Measurements from ENCODE around the gene PLEKHD1. TPM values are rescaled to one million over a fixed set of nuclear protein-coding genes. Genes with fewer than 3 reads are reported as not detected.

The PLEKHD1 gene
- total RNA-seq, 1 experiment from 2014 or later, result 1.0 TPM

DNA sequence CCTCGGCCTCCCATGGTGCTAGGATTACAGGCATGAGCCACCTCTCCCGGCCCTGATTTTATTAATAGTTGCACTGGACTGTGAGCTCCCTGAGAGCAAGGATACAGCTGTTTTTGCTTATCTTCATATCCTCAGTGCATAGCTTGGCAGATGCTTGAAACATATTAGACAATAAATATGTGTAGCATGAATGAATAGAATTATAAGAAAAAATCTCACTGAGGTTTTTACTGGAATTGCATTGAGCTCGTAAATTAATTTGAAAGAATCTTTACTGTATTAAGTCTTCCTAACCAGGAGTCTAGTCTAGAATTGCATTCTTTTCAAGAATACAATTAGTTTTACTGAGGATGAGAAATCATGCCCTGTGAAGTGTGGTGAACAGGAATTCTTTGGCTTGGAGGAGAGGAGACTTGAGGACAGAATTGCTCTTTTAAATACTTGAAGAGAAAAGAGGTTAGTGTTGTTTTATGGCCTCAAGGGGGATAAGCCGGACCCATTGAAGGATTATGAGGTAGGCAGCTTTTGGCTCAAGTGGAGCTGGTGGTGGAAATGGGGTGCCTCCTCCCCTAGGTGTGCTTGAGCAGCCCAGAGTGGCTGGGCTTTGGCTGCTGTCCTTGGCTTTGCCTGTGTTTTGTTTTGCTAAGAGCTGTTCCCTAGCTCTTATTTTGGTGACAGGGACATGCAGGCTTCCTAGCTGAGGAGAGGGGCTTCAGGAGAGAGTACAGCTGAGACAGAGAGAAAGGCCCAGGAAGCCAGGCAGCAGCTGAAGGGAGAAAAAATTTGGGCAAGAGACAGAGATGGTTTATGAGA is 34.0 kb downstream of the PLEKHD1 start (continued):
- TF ChIP-seq, protein P1, sequence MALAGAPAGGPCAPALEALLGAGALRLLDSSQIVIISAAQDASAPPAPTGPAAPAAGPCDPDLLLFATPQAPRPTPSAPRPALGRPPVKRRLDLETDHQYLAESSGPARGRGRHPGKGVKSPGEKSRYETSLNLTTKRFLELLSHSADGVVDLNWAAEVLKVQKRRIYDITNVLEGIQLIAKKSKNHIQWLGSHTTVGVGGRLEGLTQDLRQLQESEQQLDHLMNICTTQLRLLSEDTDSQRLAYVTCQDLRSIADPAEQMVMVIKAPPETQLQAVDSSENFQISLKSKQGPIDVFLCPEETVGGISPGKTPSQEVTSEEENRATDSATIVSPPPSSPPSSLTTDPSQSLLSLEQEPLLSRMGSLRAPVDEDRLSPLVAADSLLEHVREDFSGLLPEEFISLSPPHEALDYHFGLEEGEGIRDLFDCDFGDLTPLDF (CRISPR knock-in tag; IDR thresholded peaks at IDR 0.05), result no peak
- TF ChIP-seq JAZF1 (CRISPR knock-in tag; IDR thresholded peaks at IDR 0.05), result no peak

DNA sequence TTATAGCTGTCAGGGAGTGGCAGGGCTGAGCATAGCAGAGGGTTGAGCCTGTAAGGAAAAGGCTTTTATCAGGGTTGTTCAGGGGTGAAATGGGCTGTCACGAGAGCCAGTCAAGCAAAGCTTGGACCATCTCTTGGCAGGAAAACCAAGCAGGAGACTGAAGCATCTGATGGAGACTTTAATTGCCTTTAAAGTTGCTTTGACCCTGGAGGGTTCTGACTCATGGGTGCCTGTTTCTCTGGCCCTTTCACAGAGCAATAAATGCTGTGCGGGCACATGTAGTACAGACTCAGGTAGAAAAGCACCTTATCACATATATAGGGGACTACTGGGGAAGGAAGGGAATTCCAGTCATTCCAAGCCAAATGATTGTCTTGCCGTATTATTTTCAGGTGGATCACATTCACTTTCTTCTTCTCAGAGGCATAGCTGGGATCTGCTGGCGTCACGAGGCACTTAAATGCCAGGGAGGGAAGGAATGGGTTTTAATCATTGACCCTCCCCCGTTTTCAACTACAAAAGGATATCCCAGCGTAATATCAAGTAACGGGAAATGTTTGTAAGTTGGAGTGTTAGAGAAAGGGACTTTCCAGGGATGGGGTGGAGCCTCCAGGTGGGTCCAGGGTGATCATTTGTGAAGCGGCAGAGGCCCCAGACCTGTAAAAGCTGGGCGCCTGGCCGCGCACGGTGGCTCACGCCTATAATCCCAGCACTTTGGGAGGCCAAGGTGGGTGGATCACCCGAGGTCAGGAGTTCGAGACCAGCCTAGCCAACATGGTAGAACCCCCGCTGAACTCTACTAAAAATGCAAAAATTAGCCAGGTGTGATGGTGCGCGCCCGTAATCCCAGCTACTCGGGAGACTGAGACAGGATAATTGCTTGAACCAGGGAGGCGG is 34.9 kb downstream of the PLEKHD1 start:
- H3K4me3 Mint-ChIP-seq, result no peak overlapping the region
- H3K27ac Mint-ChIP-seq, result 0 out of 2 replicates have a peak overlapping the region, but pooled peaks have one; percentile 4
- H3K4me1 Mint-ChIP-seq, result peaks cover 23% of the 10 kb centered on the region
- H3K9me3 Mint-ChIP-seq, result peaks cover 9% of the 10 kb centered on the region
- no peaks in the 10 kb centered on the region for H3K27me3 Mint-ChIP-seq (ENCODE audit: low read depth)
- H3K36me3 Mint-ChIP-seq, result 0 out of 2 replicates have a peak, but pooled peaks cover 3% of the 10 kb centered on the region
- ChIA-PET POLR2A (no interaction called here), CTCF (interaction anchor here (0.6 to 5.5 kb wide), 7 partner anchors 14 to 75 kb away, joined by 3 to 32 read pairs (median 14); partner anchors contain the start of genes CCDC177 and PLEKHD1)
- peak; percentile 20; the same call in 1 of the 2 replicates for ATAC-seq
- DNase-seq (ENCODE audit: low spot score), result no peak
- TF ChIP-seq NFATC4 (CRISPR knock-in tag; IDR thresholded peaks at IDR 0.05), result no peak
- TF ChIP-seq, protein P2, sequence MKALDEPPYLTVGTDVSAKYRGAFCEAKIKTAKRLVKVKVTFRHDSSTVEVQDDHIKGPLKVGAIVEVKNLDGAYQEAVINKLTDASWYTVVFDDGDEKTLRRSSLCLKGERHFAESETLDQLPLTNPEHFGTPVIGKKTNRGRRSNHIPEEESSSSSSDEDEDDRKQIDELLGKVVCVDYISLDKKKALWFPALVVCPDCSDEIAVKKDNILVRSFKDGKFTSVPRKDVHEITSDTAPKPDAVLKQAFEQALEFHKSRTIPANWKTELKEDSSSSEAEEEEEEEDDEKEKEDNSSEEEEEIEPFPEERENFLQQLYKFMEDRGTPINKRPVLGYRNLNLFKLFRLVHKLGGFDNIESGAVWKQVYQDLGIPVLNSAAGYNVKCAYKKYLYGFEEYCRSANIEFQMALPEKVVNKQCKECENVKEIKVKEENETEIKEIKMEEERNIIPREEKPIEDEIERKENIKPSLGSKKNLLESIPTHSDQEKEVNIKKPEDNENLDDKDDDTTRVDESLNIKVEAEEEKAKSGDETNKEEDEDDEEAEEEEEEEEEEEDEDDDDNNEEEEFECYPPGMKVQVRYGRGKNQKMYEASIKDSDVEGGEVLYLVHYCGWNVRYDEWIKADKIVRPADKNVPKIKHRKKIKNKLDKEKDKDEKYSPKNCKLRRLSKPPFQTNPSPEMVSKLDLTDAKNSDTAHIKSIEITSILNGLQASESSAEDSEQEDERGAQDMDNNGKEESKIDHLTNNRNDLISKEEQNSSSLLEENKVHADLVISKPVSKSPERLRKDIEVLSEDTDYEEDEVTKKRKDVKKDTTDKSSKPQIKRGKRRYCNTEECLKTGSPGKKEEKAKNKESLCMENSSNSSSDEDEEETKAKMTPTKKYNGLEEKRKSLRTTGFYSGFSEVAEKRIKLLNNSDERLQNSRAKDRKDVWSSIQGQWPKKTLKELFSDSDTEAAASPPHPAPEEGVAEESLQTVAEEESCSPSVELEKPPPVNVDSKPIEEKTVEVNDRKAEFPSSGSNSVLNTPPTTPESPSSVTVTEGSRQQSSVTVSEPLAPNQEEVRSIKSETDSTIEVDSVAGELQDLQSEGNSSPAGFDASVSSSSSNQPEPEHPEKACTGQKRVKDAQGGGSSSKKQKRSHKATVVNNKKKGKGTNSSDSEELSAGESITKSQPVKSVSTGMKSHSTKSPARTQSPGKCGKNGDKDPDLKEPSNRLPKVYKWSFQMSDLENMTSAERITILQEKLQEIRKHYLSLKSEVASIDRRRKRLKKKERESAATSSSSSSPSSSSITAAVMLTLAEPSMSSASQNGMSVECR (CRISPR knock-in tag; IDR thresholded peaks at IDR 0.05; ENCODE audit: borderline replicate concordance), result no peak

DNA sequence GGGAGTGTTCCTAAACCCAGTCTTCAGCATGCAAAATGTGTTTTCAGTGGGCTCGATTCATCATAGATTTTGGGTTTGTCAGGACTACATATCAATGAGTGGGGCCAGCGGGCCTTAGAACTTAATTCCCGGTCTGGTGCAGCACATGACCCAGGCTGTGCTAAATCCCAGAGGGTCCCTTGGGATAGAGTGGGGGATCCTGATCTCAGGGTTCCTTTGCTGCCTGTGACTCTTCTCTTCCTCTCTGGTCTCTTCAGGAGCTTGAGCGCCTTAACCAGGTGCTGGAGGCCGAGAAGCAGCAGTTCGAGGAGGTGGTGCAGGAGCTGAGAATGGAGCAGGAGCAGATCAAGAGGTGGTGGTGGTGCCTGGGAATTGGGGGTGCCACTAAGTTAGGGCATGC is 37.5 kb downstream of the PLEKHD1 start:
- ChIA-PET POLR2A (interaction anchor here (0.6 kb wide), 1 partner anchor 322 kb away, joined by 4 read pairs; no protein-coding TSS in a partner anchor), CTCF (interaction anchor here (4.4 to 5.5 kb wide), 2 partner anchors 14 to 27 kb away, joined by 27 to 32 read pairs; no protein-coding TSS in a partner anchor)
- ATAC-seq (no peak), DNase-seq (ENCODE audit: low spot score) (no peak)
- Mint-ChIP-seq H3K4me3 (no peak overlapping the region), H3K9me3 (no peaks in the 10 kb centered on the region), H3K4me1 (peaks cover 18% of the 10 kb centered on the region), H3K27ac (no peak overlapping the region), H3K36me3 (no peaks in the 10 kb centered on the region), H3K27me3 (ENCODE audit: low read depth) (no peaks in the 10 kb centered on the region; the same call in 1 of the 2 replicates)
- TF ChIP-seq IRF2 (CRISPR knock-in tag; IDR thresholded peaks at IDR 0.05; ENCODE audit: borderline replicate concordance, low read depth), result no peak
- no peak for TF ChIP-seq EMX1 (CRISPR knock-in tag; IDR thresholded peaks at IDR 0.05)
- no peak for TF ChIP-seq MXD4 (CRISPR knock-in tag; IDR thresholded peaks at IDR 0.05; ENCODE audit: borderline replicate concordance)

DNA sequence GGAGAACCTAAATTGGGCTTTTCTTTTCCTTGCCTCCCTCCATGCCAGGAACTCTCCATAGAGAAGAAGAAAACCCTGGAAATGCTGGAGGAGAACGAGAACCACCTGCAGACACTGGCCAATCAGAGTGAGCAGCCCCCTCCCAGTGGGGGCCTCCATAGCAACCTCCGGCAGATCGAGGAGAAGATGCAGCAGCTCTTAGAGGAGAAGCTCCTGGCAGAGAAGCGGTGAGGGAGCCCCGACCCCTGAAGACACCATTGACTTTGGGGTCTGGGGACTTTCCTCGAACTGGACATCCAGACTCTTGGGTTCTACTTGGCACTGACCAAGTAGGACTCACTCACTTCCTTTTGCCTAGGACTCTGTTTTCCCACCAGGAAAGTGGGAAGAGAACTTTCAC is 41.4 kb downstream of the PLEKHD1 start:
- CTCF ChIA-PET, result interaction anchor here (0.6 to 1.7 kb wide), 3 partner anchors 22 to 51 kb away, joined by 3 to 9 read pairs (median 4); no protein-coding TSS in a partner anchor
- Mint-ChIP-seq H3K36me3 (no peaks in the 10 kb centered on the region), H3K4me3 (no peak overlapping the region), H3K9me3 (no peaks in the 10 kb centered on the region), H3K27me3 (ENCODE audit: low read depth) (no peaks in the 10 kb centered on the region; the same call in 1 of the 2 replicates), H3K4me1 (no peaks in the 10 kb centered on the region), H3K27ac (no peak overlapping the region)
- TF ChIP-seq, protein P3, sequence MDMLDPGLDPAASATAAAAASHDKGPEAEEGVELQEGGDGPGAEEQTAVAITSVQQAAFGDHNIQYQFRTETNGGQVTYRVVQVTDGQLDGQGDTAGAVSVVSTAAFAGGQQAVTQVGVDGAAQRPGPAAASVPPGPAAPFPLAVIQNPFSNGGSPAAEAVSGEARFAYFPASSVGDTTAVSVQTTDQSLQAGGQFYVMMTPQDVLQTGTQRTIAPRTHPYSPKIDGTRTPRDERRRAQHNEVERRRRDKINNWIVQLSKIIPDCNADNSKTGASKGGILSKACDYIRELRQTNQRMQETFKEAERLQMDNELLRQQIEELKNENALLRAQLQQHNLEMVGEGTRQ (CRISPR knock-in tag; IDR thresholded peaks at IDR 0.05), result no peak
- TF ChIP-seq NFATC4 (CRISPR knock-in tag; IDR thresholded peaks at IDR 0.05) (no peak), ESRRA (CRISPR knock-in tag; IDR thresholded peaks at IDR 0.05; ENCODE audit: borderline replicate concordance) (no peak), MXD4 (CRISPR knock-in tag; IDR thresholded peaks at IDR 0.05; ENCODE audit: borderline replicate concordance) (no peak), NFYB (CRISPR knock-in tag; conservative IDR thresholded peaks at IDR 0.05; ENCODE audit: low read depth) (no peak)
- TF ChIP-seq, protein P4, sequence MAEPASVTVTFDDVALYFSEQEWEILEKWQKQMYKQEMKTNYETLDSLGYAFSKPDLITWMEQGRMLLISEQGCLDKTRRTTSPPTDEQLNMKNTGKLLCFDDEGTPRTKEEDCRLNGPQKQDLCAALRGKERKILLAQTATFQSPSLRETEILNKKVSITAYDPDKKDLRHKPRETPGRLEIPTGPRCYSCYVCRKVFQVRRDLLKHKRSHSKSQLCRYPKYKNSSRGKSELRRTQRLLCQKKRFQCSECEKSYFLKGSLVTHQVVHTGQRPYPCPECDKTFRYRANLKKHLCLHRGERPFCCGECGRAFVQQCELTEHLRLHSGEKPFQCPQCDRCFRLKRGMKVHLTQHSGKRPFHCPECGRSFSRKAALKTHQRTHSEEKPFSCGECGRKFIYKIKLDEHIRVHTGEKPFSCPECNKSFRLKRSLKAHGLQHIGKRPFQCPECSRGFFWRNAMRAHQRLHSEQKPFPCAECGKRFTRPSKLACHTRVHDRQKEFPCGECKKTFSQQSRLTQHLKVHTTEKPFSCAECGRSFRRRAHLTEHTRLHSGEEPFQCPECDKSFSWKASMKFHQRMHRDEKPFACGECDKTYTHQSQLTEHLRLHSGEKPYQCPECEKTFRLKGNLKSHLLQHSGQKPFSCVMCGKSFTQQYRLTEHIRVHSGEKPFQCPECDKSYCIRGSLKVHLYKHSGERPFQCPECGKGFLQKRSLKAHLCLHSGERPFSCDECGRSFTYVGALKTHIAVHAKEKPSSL (CRISPR knock-in tag; conservative IDR thresholded peaks at IDR 0.05), result no peak
- no peak for DNase-seq (ENCODE audit: low spot score)
- no peak for ATAC-seq
- POLR2A ChIA-PET, result no interaction called here
